H9 (cell line): ENCODE results near the gene DNM2. TPM values are rescaled to one million over a fixed set of nuclear protein-coding genes. Genes with fewer than 3 reads are reported as not detected.

Source experiments
- DNase-seq: peaks from one replicate; pipeline ENCODE4 v3.0.0-alpha.2; 2017
- H2AFZ ChIP-seq: one replicate; pipeline ENCODE4 v1.6.1; 2013; ENCODE audit warnings: mild to moderate bottlenecking, low read length, control low read depth, moderate library complexity
- H2AK5ac ChIP-seq: 2 replicates; pipeline ENCODE4 v1.6.1; 2013; ENCODE audit warnings: low read length, control low read depth, mixed read lengths; ENCODE audit not compliant: insufficient read length
- H2BK120ac ChIP-seq: one replicate; pipeline ENCODE4 v1.6.1; 2013; ENCODE audit warnings: low read depth, mild to moderate bottlenecking, low read length, control low read depth, inconsistent platforms; ENCODE audit not compliant: poor library complexity, severe bottlenecking
- H2BK12ac ChIP-seq: 2 replicates; pipeline ENCODE4 v1.6.1; 2013; ENCODE audit warnings: low read length, control low read depth, mixed read lengths, low read depth; ENCODE audit not compliant: insufficient read length
- H2BK15ac ChIP-seq: 2 replicates; pipeline ENCODE4 v1.6.1; 2013; ENCODE audit warnings: low read depth, low read length, control low read depth
- H2BK20ac ChIP-seq: one replicate; pipeline ENCODE4 v1.6.1; 2013; ENCODE audit warnings: low read depth, mild to moderate bottlenecking, low read length, control low read depth, inconsistent platforms; ENCODE audit not compliant: poor library complexity, severe bottlenecking
- H2BK5ac ChIP-seq: 2 replicates; pipeline ENCODE4 v1.6.1; 2013; ENCODE audit warnings: low read length, control low read depth, mixed read lengths; ENCODE audit not compliant: insufficient read length
- H3K14ac ChIP-seq: 2 replicates; pipeline ENCODE4 v1.6.1; 2013; ENCODE audit warnings: low read length, control low read depth; ENCODE audit not compliant: insufficient read depth
- H3K18ac ChIP-seq: 2 replicates; pipeline ENCODE4 v1.6.1; 2013; ENCODE audit warnings: low read depth, mild to moderate bottlenecking, mixed read lengths, low read length, control low read depth; ENCODE audit not compliant: insufficient read length
- H3K23ac ChIP-seq: 2 replicates; pipeline ENCODE4 v1.6.1; 2013; ENCODE audit warnings: low read length, control low read depth, mixed read lengths, low read depth; ENCODE audit not compliant: insufficient read length
- H3K23me2 ChIP-seq: 2 replicates; pipeline ENCODE4 v1.6.1; 2013; ENCODE audit warnings: low read depth, mild to moderate bottlenecking, mixed read lengths, low read length, control low read depth; ENCODE audit not compliant: insufficient read length, poor library complexity, severe bottlenecking
- H3K27ac ChIP-seq: 2 replicates; pipeline ENCODE4 v1.5.1; 2013; ENCODE audit warnings: low read length, control low read depth, mixed read lengths, low read depth; ENCODE audit not compliant: insufficient read length
- H3K27me3 ChIP-seq: 2 replicates; pipeline ENCODE4 v1.6.1; 2013; ENCODE audit warnings: low read length, control low read depth, inconsistent platforms; ENCODE audit not compliant: insufficient read depth
- H3K4ac ChIP-seq: 2 replicates; pipeline ENCODE4 v1.6.1; 2013; ENCODE audit warnings: low read depth, mild to moderate bottlenecking, control low read depth, inconsistent platforms, low read length, moderate library complexity
- H3K4me1 ChIP-seq: 2 replicates; pipeline ENCODE4 v1.6.1; 2013; ENCODE audit warnings: low read length, control low read depth, inconsistent platforms; ENCODE audit not compliant: insufficient read depth
- H3K4me2 ChIP-seq: 2 replicates; pipeline ENCODE4 v1.6.1; 2013; ENCODE audit warnings: low read length, control low read depth, mixed read lengths; ENCODE audit not compliant: insufficient read length, insufficient read depth
- H3K56ac ChIP-seq: 2 replicates; pipeline ENCODE4 v1.6.1; 2013; ENCODE audit warnings: low read depth, mild to moderate bottlenecking, mixed read lengths, low read length, control low read depth; ENCODE audit not compliant: insufficient read length
- H3K79me1 ChIP-seq: 2 replicates; pipeline ENCODE4 v1.6.1; 2013; ENCODE audit warnings: low read depth, mild to moderate bottlenecking, moderate library complexity, low read length, control low read depth, inconsistent platforms; ENCODE audit not compliant: insufficient read depth, poor library complexity, severe bottlenecking
- H3K79me2 ChIP-seq: 2 replicates; pipeline ENCODE4 v1.6.1; 2013; ENCODE audit warnings: low read length, control low read depth, inconsistent platforms; ENCODE audit not compliant: insufficient read depth
- H3K9ac ChIP-seq: 2 replicates; pipeline ENCODE4 v1.6.1; 2013; ENCODE audit warnings: low read length, control low read depth, mixed read lengths; ENCODE audit not compliant: insufficient read length; ENCODE audit errors: extremely low read depth
- H3K9me3 ChIP-seq: one replicate; pipeline ENCODE4 v1.6.1; 2013; ENCODE audit warnings: low read depth, low read length, inconsistent platforms; ENCODE audit not compliant: control insufficient read depth
- H3T11ph ChIP-seq: one replicate; pipeline ENCODE4 v1.6.1; 2013; ENCODE audit warnings: mild to moderate bottlenecking, low read length, control low read depth, inconsistent platforms
- H4K20me1 ChIP-seq: one replicate; pipeline ENCODE4 v1.6.1; 2013; ENCODE audit not compliant: control insufficient read depth, insufficient read length, insufficient read depth
- H4K5ac ChIP-seq: 2 replicates; pipeline ENCODE4 v1.6.1; 2013; ENCODE audit warnings: low read depth, mild to moderate bottlenecking, mixed read lengths, low read length, control low read depth; ENCODE audit not compliant: insufficient read length
- H4K8ac ChIP-seq: replicated peaks from 2 replicates; pipeline ENCODE4 v1.6.1; 2013; ENCODE audit warnings: low read length, control low read depth, mixed read lengths, low read depth; ENCODE audit not compliant: insufficient read length
- H4K91ac ChIP-seq: 2 replicates; pipeline ENCODE4 v1.6.1; 2013; ENCODE audit warnings: low read depth, mild to moderate bottlenecking, moderate library complexity, mixed read lengths, low read length, control low read depth; ENCODE audit not compliant: insufficient read length
- H3K27ac Mint-ChIP-seq, 3 experiments: 2 replicates in 2 of 3; 3 replicates in 1 of 3; pipeline ENCODE4 v1.8.0; 2020 to 2021; ENCODE audit warnings: mixed read lengths in 3 of 3, mild to moderate bottlenecking in 1 of 3, moderate library complexity in 1 of 3
- H3K27me3 Mint-ChIP-seq: 2 replicates; pipeline ENCODE4 v1.8.0; 2021; ENCODE audit warnings: low read depth, mild to moderate bottlenecking, moderate library complexity, mixed read lengths
- H3K36me3 Mint-ChIP-seq, 3 experiments: 2 replicates in 2 of 3; 3 replicates in 1 of 3; pipeline ENCODE4 v1.8.0; 2020 to 2021; ENCODE audit warnings: low read depth in 3 of 3, mixed read lengths in 3 of 3; ENCODE audit not compliant: insufficient read depth in 1 of 3
- H3K4me1 Mint-ChIP-seq, 2 experiments: 2 replicates each; pipeline ENCODE4 v1.8.0; 2020; ENCODE audit warnings: mixed read lengths in 2 of 2
- H3K4me3 Mint-ChIP-seq, 2 experiments: 2 replicates in 1 of 2; 3 replicates in 1 of 2; pipeline ENCODE4 v1.8.0; 2020 to 2021; ENCODE audit warnings: mild to moderate bottlenecking in 2 of 2, mixed read lengths in 2 of 2, moderate library complexity in 1 of 2
- H3K9me3 Mint-ChIP-seq, 2 experiments: 2 replicates in 1 of 2; 3 replicates in 1 of 2; pipeline ENCODE4 v1.8.0; 2020; ENCODE audit warnings: mild to moderate bottlenecking in 2 of 2, mixed read lengths in 2 of 2, moderate library complexity in 1 of 2
- CTCF ChIP-seq: fragments of 200-600 bp; sonication (generic); conservative IDR thresholded peaks from 3 replicates; pipeline ENCODE4 v1.8.0; 2021; ENCODE audit warnings: antibody characterized with exemption, mild to moderate bottlenecking
- WGBS: extraction: QIAGEN DNeasy Blood & Tissue Kit; methylation state at CpG from one replicate; pipeline ENCODE4 v1.1.7; 2013; ENCODE audit warnings: missing lambda C conversion rate, low lambda C conversion rate, mixed read lengths; ENCODE audit not compliant: insufficient read length; ENCODE audit errors: extremely low coverage; 5-methylcytosine and 5-hydroxymethylcytosine counted together
- total RNA-seq: library from RNA; stranded (reverse); gene quantifications from 2 replicates; pipeline ENCODE4 v1.2.1, GENCODE V29; 2021

Gene DNM2
- total RNA-seq, 1 experiment from 2014 or later, result 152 TPM

- no peak for TF ChIP-seq CTCF
- Mint-ChIP-seq H3K4me3 (peak overlapping the region in 1 of 2 experiments; percentile 48; a peak in 1 of 5 replicates), H3K27me3 (no peaks in the 10 kb centered on the region), H3K27ac (no peak overlapping the region; a peak in 1 of 7 replicates), H3K9me3 (no peaks in the 10 kb centered on the region), H3K36me3 (peaks cover 25 to 53% (median 31%) of the 10 kb centered on the region in 3 experiments), H3K4me1 (peaks cover 0 to 4% of the 10 kb centered on the region in 2 experiments; a peak in 1 of 4 replicates)
- Histone ChIP-seq H3K9ac (no peak overlapping the region), H3K14ac (no peak overlapping the region), H3K27me3 (no peaks in the 10 kb centered on the region), H3K4ac (no peak overlapping the region), H3K4me1 (no peaks in the 10 kb centered on the region), H4K20me1 (peaks cover 3% of the 10 kb centered on the region), H3K23ac (no peak overlapping the region), H4K8ac (no peak overlapping the region), H2BK12ac (no peak overlapping the region), H2BK15ac (no peak overlapping the region), H2BK20ac (no peak overlapping the region), H3T11ph (no peak overlapping the region), H2BK120ac (no peak overlapping the region), H3K56ac (no peak overlapping the region), H3K4me2 (no peak overlapping the region), H3K18ac (no peak overlapping the region), H4K5ac (no peak overlapping the region), H3K9me3 (no peaks in the 10 kb centered on the region), H4K91ac (no peak overlapping the region), H3K79me2 (no peaks in the 10 kb centered on the region), H3K23me2 (no peaks in the 10 kb centered on the region), H2AK5ac (no peak overlapping the region), H3K79me1 (no peaks in the 10 kb centered on the region), H3K27ac (no peak overlapping the region), H2AFZ (no peak overlapping the region), H2BK5ac (no peak overlapping the region)
- DNase-seq, result no peak
- no CpG with 5 or more reads among the region's 19 CpGs for WGBS
Measured at GRCh38 chr19:10818301-10819123, 100.6 kb downstream of the DNM2 start.
